HFF-Myc (cell line): Measurements from ENCODE around the gene BABAM2.

Experiments used
- DNase-seq: peaks from one replicate; pipeline ENCODE4 v3.0.0-alpha.2; 2011; ENCODE audit warnings: low read depth; ENCODE audit errors: extremely low read depth
- H3K4me3 ChIP-seq: replicated peaks from 2 replicates; pipeline ENCODE4 v1.5.1; 2011; ENCODE audit warnings: low read depth, mild to moderate bottlenecking, control low read depth, low read length
- TF ChIP-seq, protein P1 (sequence below): IDR thresholded peaks from 2 replicates; pipeline ENCODE4 v1.5.1; 2012; ENCODE audit warnings: mild to moderate bottlenecking, low read depth, low read length, control low read depth; ENCODE audit errors: missing control alignments

BABAM2 gene

GRCh38 chr2:28287256-28287915, 396.9 kb downstream of the BABAM2 start:
- TF ChIP-seq, protein P1, sequence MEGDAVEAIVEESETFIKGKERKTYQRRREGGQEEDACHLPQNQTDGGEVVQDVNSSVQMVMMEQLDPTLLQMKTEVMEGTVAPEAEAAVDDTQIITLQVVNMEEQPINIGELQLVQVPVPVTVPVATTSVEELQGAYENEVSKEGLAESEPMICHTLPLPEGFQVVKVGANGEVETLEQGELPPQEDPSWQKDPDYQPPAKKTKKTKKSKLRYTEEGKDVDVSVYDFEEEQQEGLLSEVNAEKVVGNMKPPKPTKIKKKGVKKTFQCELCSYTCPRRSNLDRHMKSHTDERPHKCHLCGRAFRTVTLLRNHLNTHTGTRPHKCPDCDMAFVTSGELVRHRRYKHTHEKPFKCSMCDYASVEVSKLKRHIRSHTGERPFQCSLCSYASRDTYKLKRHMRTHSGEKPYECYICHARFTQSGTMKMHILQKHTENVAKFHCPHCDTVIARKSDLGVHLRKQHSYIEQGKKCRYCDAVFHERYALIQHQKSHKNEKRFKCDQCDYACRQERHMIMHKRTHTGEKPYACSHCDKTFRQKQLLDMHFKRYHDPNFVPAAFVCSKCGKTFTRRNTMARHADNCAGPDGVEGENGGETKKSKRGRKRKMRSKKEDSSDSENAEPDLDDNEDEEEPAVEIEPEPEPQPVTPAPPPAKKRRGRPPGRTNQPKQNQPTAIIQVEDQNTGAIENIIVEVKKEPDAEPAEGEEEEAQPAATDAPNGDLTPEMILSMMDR: no peak
- H3K4me3 ChIP-seq: no peak overlapping the region
- no peak for DNase-seq

DNA sequence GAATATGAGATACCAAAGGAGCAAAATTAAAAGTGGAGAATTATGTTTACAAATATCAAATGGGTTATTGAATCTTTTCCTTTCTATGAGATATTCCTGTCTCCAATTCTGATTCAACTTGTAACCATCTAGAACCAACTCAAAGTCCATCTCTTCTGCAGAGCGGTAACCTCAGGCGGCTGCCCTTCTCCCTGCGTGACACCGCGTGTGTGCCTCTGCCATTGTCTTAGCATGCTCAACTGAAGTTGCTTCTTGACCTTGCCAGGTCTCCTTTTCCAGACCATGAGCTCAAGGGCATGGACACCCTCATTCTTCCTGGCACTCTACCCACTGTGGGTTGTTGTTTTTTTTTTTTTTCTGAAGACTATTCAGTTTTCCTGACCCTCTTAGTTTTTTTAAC, 398.1 kb downstream of the BABAM2 start:
- TF ChIP-seq, protein P1: no peak
- no peak overlapping the region for H3K4me3 ChIP-seq
- DNase-seq: no peak

GRCh38 chr2:28291811-28292440, 401.4 kb downstream of the BABAM2 start:
- no peak for DNase-seq
- TF ChIP-seq, protein P1: no peak

DNA sequence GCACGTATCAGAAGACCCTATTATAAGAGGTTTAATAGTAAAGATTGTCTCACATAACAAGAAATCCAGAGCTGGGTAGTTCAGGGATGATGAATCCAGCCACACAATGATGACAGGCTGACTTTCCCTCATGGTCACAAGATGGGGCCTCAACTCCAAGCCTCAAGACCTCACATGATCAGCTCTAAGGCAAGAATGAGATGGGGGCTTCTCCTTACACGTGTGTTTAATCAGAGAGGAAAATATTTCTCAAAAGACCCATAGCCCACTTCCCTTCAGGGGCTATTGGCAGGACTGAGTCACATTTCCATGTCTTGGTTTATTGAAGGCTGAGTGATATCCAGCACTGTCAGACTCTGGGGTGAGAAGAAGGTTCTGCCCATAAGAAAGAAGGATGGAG, 402.0 kb downstream of the BABAM2 start:
- no peak for DNase-seq
- TF ChIP-seq, protein P1: no peak
- H3K4me3 ChIP-seq: no peak overlapping the region

More at GRCh38 chr2:28291811-28292440, 401.4 kb downstream of the BABAM2 start:
- H3K4me3 ChIP-seq: no peak overlapping the region

- TF ChIP-seq, protein P1: no peak
- DNase-seq: no peak
- no peak overlapping the region for H3K4me3 ChIP-seq
Measured at GRCh38 chr2:28293416-28293815, 402.9 kb downstream of the BABAM2 start.

GRCh38 chr2:28294451-28294850, 403.9 kb downstream of the BABAM2 start:
- TF ChIP-seq, protein P1: no peak
- no peak for DNase-seq

More at GRCh38 chr2:28294451-28294850, 403.9 kb downstream of the BABAM2 start:
- no peak overlapping the region for H3K4me3 ChIP-seq
